Caco-2 (cell line): Measurements from ENCODE around the gene EIF2A. TPM values are rescaled to one million over a fixed set of nuclear protein-coding genes. Genes with fewer than 3 reads are reported as not detected.
"Not testable (repeated sequence)": the region's sequence is repeated elsewhere in the genome, so short reads cannot be mapped to it uniquely, and the experiment has no call there.

ENCODE experiments used
- BruUV-seq: library from RNA; stranded (reverse); fragments of 400-500 nt; replicated peaks from 2 replicates; lab custom pipeline; 2021; lab: Mats Ljungman, UMichigan
- CTCF ChIA-PET: fragments of 300-600 bp; sonication (Branson Sonifier 250); formaldehyde crosslinking; loops from one replicate; lab custom pipeline; 2022; ENCODE audit warnings: antibody characterized with exemption; lab: Charles Lee
- POLR2A ChIA-PET: fragments of 300-600 bp; sonication (Branson Sonifier 250); formaldehyde crosslinking; loops from one replicate; lab custom pipeline; 2022; ENCODE audit warnings: antibody characterized with exemption; lab: Charles Lee
- DNase-seq, 2 experiments: peaks; one replicate each; pipeline versions ENCODE4 v3.0.0 to v3.0.0-alpha.2; 2020 to 2022
- H3K27me3 ChIP-seq: replicated peaks from 2 replicates; pipeline ENCODE4 v1.6.0; 2011; ENCODE audit warnings: low read length; ENCODE audit not compliant: control insufficient read depth, insufficient read depth
- H3K36me3 ChIP-seq: 2 replicates; pipeline ENCODE4 v1.5.1; 2011; ENCODE audit warnings: low read length; ENCODE audit not compliant: control insufficient read depth, insufficient read depth
- H3K4me1 ChIP-seq: fragments of 250-450 bp; sonication (Bioruptor Pico); 2 replicates; pipeline ENCODE4 v1.5.1; 2020; ENCODE audit warnings: mild to moderate bottlenecking
- H3K4me3 ChIP-seq: 2 replicates; pipeline ENCODE4 v1.5.1; 2011; ENCODE audit warnings: low read depth, mild to moderate bottlenecking, control low read depth, low read length
- H3K9me3 ChIP-seq: fragments of 250-450 bp; sonication (Bioruptor Pico); 2 replicates; pipeline ENCODE4 v1.5.1; 2020; ENCODE audit warnings: mild to moderate bottlenecking, moderate library complexity
- H3K27ac Mint-ChIP-seq: one replicate; pipeline ENCODE4 v1.8.0; 2022; ENCODE audit warnings: mixed read lengths; ENCODE audit not compliant: unreplicated experiment
- H3K27me3 Mint-ChIP-seq: one replicate; pipeline ENCODE4 v1.8.0; 2022; ENCODE audit warnings: mixed read lengths; ENCODE audit not compliant: insufficient read depth, unreplicated experiment
- H3K36me3 Mint-ChIP-seq: one replicate; pipeline ENCODE4 v1.8.0; 2022; ENCODE audit warnings: mild to moderate bottlenecking, mixed read lengths; ENCODE audit not compliant: insufficient read depth, unreplicated experiment
- H3K4me1 Mint-ChIP-seq: one replicate; pipeline ENCODE4 v1.8.0; 2022; ENCODE audit warnings: low read depth, mixed read lengths; ENCODE audit not compliant: unreplicated experiment
- H3K4me3 Mint-ChIP-seq: one replicate; pipeline ENCODE4 v1.8.0; 2022; ENCODE audit warnings: mild to moderate bottlenecking, moderate library complexity, mixed read lengths; ENCODE audit not compliant: unreplicated experiment
- H3K9me3 Mint-ChIP-seq: one replicate; pipeline ENCODE4 v1.8.0; 2022; ENCODE audit warnings: mixed read lengths; ENCODE audit not compliant: unreplicated experiment
- CTCF ChIP-seq, 2 experiments: fragments of 200-600 bp in 1 of 2; IDR thresholded peaks; 1 replicate in 1 of 2; 2 replicates in 1 of 2; pipeline versions ENCODE4 v1.5.1 to v1.8.0; 2011 to 2022; ENCODE audit warnings: antibody characterized with exemption in 1 of 2, control low read depth in 1 of 2, inconsistent platforms in 1 of 2, low read depth in 1 of 2, low read length in 1 of 2, mild to moderate bottlenecking in 1 of 2, moderate library complexity in 1 of 2; ENCODE audit not compliant: insufficient read depth in 1 of 2, severe bottlenecking in 1 of 2, unreplicated experiment in 1 of 2
- intact Hi-C: fragments of 100-400 bp; cut with micrococcal nuclease; formaldehyde crosslinking; loops from one replicate; pipeline ENCODE4 v1.10.0; 2022; ENCODE audit not compliant: unreplicated experiment
- total RNA-seq: library from RNA; stranded (reverse); gene quantifications from 2 replicates; pipeline ENCODE4 v1.2.3, GENCODE V29; 2022

The EIF2A gene
- total RNA-seq, 1 experiment from 2014 or later = 97.1 TPM

- H3K9me3 ChIP-seq = no peaks in the 10 kb centered on the region
- H3K36me3 Mint-ChIP-seq = peaks cover 29% of the 10 kb centered on the region
- intact Hi-C loops = no loop called here
- no peaks in the 10 kb centered on the region for H3K27me3 Mint-ChIP-seq
- ChIA-PET CTCF (no interaction called here), POLR2A (no interaction called here)
- H3K36me3 ChIP-seq = no peaks in the 10 kb centered on the region
- H3K9me3 Mint-ChIP-seq = no peaks in the 10 kb centered on the region
- TF ChIP-seq CTCF (IDR thresholded peaks at IDR 0.05; ENCODE audit: insufficient read depth in 1 of 2, low read depth in 1 of 2, low read length in 1 of 2, severe bottlenecking in 1 of 2, unreplicated experiment in 1 of 2) = no peak
- no TSS peak for BruUV-seq
- no peak overlapping the region for H3K4me3 Mint-ChIP-seq
- no peak for DNase-seq
- no peak overlapping the region for H3K4me3 ChIP-seq
- H3K27me3 ChIP-seq = no peaks in the 10 kb centered on the region
- peaks cover 30% of the 10 kb centered on the region for H3K4me1 Mint-ChIP-seq
- H3K4me1 ChIP-seq = peaks cover 28% of the 10 kb centered on the region
- no peak overlapping the region for H3K27ac Mint-ChIP-seq
Measured at GRCh38 chr3:150597646-150598045, 51.1 kb downstream of the EIF2A start.

DNA sequence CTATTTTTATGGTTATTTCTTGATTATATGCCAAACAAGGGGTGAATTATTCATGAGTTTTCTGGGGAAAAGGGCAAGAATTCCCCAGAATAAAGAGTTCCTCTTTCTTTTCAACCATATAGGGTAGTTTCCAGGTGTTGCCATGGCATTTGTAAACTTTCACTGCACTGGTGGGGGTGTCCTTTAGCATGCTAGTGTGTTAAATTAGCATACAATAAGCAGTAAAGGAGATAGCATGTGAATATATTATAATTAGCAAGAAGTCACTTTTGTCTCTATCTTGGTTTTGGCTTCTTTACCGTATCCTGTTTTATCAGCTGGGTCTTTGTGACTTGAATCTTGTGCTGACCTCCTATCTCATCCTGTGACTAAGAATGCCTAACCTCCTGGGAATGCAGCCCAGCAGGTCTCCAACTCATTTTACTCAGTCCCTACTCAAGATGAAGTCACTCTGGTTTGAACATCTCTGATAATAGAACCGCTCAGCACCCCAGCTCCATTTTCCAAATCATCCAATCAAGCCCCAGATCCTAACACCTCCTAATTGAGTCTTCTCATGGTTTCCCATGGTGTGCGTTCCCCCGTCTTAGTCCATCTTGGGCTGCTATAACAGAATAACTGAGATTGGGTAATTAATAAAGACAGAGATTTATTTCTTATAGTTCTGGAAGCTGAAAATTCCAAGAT, 53.2 kb downstream of the EIF2A start:
- peak overlapping the region; percentile 98 for H3K4me3 Mint-ChIP-seq
- no peaks in the 10 kb centered on the region for H3K9me3 Mint-ChIP-seq
- peak overlapping the region; percentile 88 for H3K27ac Mint-ChIP-seq
- BruUV-seq = no TSS peak
- CTCF ChIA-PET = interaction anchor here (0.6 kb wide), 1 partner anchor 104 kb away, joined by 4 read pairs; the partner anchor contains the start of gene ERICH6
- no peak for TF ChIP-seq CTCF (IDR thresholded peaks at IDR 0.05; ENCODE audit: insufficient read depth in 1 of 2, low read depth in 1 of 2, low read length in 1 of 2, severe bottlenecking in 1 of 2, unreplicated experiment in 1 of 2)
- Histone ChIP-seq H3K4me3 (no peak overlapping the region), H3K4me1 (peaks cover 28% of the 10 kb centered on the region), H3K9me3 (no peaks in the 10 kb centered on the region), H3K27me3 (no peaks in the 10 kb centered on the region), H3K36me3 (no peaks in the 10 kb centered on the region)
- peaks cover 45% of the 10 kb centered on the region for H3K36me3 Mint-ChIP-seq
- POLR2A ChIA-PET = no interaction called here
- H3K27me3 Mint-ChIP-seq = no peaks in the 10 kb centered on the region
- peak; percentile 67 to 68 for DNase-seq
- H3K4me1 Mint-ChIP-seq = peaks cover 30% of the 10 kb centered on the region
- intact Hi-C loops = loop anchor here (5.0 kb wide), 3 partner anchors 103 to 632 kb away; partner anchors contain the start of genes ERICH6 and SIAH2

DNA sequence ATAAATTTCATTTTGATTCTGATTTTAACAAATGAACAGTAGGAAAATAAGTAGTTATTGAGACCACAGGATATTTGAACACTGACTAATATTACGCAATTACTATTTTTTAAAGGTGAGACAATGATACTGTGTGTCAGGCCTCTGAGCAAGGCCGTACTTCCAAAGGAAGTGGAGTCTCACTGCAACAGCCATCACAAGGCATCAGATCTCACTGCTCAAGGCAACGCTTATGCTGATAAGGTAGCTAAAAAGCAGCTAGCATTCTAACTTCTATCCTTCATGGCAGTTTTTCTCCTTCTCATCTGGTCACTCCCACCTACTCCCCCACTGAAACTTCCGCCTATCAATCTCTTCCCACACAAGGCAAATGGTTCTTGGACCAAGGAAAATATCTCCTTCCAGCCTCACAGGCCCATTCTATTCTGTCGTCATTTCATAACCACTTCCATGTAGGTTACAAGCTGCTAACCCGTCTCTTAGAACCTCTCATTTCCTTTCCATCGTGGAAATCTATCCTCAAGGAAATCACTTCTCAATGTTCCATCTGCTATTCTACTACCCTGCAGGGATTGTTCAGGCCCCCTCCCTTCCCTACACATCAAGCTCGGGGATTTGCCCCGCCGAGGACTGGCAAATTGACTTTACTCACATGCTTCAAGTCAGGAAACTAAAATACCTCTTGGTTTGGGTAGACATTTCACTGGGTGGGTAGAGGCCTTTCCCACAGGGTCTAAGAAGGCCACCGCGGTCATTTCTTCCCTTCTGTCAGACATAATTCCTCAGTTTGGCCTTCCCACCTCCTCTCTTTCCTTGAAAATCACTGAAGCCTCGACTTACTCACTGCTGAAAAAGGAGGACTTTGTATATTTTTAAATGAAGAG, 54.3 kb downstream of the EIF2A start:
- intact Hi-C loops = loop anchor here (5.0 kb wide), 3 partner anchors 101 to 634 kb away; partner anchors contain the start of genes ERICH6 and SIAH2
- CTCF ChIA-PET, H3K36me3 ChIP-seq, POLR2A ChIA-PET, H3K9me3 ChIP-seq, H3K4me3 ChIP-seq, H3K27me3 Mint-ChIP-seq, DNase-seq, H3K9me3 Mint-ChIP-seq, H3K27me3 ChIP-seq: not testable (repeated sequence)
- Mint-ChIP-seq H3K27ac (peak overlapping the region; percentile 88), H3K36me3 (peaks cover 46% of the 10 kb centered on the region), H3K4me3 (peak overlapping the region; percentile 98), H3K4me1 (peaks cover 30% of the 10 kb centered on the region)
- peaks cover 31% of the 10 kb centered on the region for H3K4me1 ChIP-seq
- BruUV-seq = TSS peak; percentile 13
